ENCODE measurements around the gene LRRN4CL. TPM values are rescaled to one million over a fixed set of nuclear protein-coding genes. Genes with fewer than 3 reads are reported as not detected.

LRRN4CL gene
- total and polyA plus RNA-seq, 9 of the 15 experiments (the other 6 are each of a cell fraction or from before 2014, with no cell fraction given) = 0.03 to 0.11 (median 0.05) TPM; not detected in 4

- TF ChIP-seq PHF8 (IDR thresholded peaks at IDR 0.05; ENCODE audit: borderline replicate concordance, low read length) (no peak), FOXP1 (CRISPR knock-in tag; IDR thresholded peaks at IDR 0.05) (no peak), DMBX1 (CRISPR knock-in tag; IDR thresholded peaks at IDR 0.05; ENCODE audit: borderline replicate concordance) (no peak), MIER1 (IDR thresholded peaks at IDR 0.05; ENCODE audit: low read depth) (no peak), LCOR (CRISPR knock-in tag; IDR thresholded peaks at IDR 0.05) (0 out of 2 replicates have a peak, but pooled peaks have one; percentile 20), SAFB (IDR thresholded peaks at IDR 0.05; ENCODE audit: borderline replicate concordance, low read depth, low read length) (no peak), MTA3 (IDR thresholded peaks at IDR 0.05; ENCODE audit: borderline replicate concordance) (no peak), SMARCA4 (IDR thresholded peaks at IDR 0.05) (no peak), ZNF77 (CRISPR knock-in tag; IDR thresholded peaks at IDR 0.05) (no peak), ZBED1 (IDR thresholded peaks at IDR 0.05) (no peak), SMAD1 (IDR thresholded peaks at IDR 0.05; ENCODE audit: low read depth, low read length, partially characterized antibody) (no peak), BCOR (IDR thresholded peaks at IDR 0.05) (no peak), DDX20 (tag; IDR thresholded peaks at IDR 0.05; ENCODE audit: low read depth) (no peak), GATA2 (CRISPR knock-in tag; IDR thresholded peaks at IDR 0.05) (no peak), ZNF197 (CRISPR knock-in tag; IDR thresholded peaks at IDR 0.05; ENCODE audit: low read depth) (no peak)
- TF ChIP-seq, protein P1, sequence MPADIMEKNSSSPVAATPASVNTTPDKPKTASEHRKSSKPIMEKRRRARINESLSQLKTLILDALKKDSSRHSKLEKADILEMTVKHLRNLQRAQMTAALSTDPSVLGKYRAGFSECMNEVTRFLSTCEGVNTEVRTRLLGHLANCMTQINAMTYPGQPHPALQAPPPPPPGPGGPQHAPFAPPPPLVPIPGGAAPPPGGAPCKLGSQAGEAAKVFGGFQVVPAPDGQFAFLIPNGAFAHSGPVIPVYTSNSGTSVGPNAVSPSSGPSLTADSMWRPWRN (IDR thresholded peaks at IDR 0.05; ENCODE audit: low read depth) = no peak
- TF ChIP-seq, protein P2, sequence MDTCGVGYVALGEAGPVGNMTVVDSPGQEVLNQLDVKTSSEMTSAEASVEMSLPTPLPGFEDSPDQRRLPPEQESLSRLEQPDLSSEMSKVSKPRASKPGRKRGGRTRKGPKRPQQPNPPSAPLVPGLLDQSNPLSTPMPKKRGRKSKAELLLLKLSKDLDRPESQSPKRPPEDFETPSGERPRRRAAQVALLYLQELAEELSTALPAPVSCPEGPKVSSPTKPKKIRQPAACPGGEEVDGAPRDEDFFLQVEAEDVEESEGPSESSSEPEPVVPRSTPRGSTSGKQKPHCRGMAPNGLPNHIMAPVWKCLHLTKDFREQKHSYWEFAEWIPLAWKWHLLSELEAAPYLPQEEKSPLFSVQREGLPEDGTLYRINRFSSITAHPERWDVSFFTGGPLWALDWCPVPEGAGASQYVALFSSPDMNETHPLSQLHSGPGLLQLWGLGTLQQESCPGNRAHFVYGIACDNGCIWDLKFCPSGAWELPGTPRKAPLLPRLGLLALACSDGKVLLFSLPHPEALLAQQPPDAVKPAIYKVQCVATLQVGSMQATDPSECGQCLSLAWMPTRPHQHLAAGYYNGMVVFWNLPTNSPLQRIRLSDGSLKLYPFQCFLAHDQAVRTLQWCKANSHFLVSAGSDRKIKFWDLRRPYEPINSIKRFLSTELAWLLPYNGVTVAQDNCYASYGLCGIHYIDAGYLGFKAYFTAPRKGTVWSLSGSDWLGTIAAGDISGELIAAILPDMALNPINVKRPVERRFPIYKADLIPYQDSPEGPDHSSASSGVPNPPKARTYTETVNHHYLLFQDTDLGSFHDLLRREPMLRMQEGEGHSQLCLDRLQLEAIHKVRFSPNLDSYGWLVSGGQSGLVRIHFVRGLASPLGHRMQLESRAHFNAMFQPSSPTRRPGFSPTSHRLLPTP (IDR thresholded peaks at IDR 0.05; ENCODE audit: borderline replicate concordance, extremely low read depth, insufficient read length) = no peak
- TF ChIP-seq, protein P3, sequence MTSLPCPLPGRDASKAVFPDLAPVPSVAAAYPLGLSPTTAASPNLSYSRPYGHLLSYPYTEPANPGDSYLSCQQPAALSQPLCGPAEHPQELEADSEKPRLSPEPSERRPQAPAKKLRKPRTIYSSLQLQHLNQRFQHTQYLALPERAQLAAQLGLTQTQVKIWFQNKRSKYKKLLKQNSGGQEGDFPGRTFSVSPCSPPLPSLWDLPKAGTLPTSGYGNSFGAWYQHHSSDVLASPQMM (CRISPR knock-in tag; IDR thresholded peaks at IDR 0.05) = no peak
- TF ChIP-seq, protein P4, sequence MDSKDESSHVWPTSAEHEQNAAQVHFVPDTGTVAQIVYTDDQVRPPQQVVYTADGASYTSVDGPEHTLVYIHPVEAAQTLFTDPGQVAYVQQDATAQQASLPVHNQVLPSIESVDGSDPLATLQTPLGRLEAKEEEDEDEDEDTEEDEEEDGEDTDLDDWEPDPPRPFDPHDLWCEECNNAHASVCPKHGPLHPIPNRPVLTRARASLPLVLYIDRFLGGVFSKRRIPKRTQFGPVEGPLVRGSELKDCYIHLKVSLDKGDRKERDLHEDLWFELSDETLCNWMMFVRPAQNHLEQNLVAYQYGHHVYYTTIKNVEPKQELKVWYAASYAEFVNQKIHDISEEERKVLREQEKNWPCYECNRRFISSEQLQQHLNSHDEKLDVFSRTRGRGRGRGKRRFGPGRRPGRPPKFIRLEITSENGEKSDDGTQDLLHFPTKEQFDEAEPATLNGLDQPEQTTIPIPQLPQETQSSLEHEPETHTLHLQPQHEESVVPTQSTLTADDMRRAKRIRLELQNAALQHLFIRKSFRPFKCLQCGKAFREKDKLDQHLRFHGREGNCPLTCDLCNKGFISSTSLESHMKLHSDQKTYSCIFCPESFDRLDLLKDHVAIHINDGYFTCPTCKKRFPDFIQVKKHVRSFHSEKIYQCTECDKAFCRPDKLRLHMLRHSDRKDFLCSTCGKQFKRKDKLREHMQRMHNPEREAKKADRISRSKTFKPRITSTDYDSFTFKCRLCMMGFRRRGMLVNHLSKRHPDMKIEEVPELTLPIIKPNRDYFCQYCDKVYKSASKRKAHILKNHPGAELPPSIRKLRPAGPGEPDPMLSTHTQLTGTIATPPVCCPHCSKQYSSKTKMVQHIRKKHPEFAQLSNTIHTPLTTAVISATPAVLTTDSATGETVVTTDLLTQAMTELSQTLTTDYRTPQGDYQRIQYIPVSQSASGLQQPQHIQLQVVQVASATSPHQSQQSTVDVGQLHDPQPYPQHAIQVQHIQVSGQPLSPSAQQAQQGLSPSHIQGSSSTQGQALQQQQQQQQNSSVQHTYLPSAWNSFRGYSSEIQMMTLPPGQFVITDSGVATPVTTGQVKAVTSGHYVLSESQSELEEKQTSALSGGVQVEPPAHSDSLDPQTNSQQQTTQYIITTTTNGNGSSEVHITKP (IDR thresholded peaks at IDR 0.05; ENCODE audit: partially characterized antibody) = peak; percentile 99
- TF ChIP-seq, protein P5, sequence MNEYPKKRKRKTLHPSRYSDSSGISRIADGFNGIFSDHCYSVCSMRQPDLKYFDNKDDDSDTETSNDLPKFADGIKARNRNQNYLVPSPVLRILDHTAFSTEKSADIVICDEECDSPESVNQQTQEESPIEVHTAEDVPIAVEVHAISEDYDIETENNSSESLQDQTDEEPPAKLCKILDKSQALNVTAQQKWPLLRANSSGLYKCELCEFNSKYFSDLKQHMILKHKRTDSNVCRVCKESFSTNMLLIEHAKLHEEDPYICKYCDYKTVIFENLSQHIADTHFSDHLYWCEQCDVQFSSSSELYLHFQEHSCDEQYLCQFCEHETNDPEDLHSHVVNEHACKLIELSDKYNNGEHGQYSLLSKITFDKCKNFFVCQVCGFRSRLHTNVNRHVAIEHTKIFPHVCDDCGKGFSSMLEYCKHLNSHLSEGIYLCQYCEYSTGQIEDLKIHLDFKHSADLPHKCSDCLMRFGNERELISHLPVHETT (CRISPR knock-in tag; conservative IDR thresholded peaks at IDR 0.05 in 1 of 2, IDR thresholded peaks at IDR 0.05 in 1 of 2) = no peak
Measured at GRCh38 chr11:62707277-62707861, 18.0 kb upstream of the LRRN4CL start, which contains the start of the genes BSCL2 and GNG3 (continued).

All from K562 (cell line).